Neural progenitor cell (in vitro differentiated cells): Measurements from ENCODE around the gene COPB1. TPM values are rescaled to one million over a fixed set of nuclear protein-coding genes. Genes with fewer than 3 reads are reported as not detected.
A peak's percentile ranks its signal among the peaks of the same experiment; 100 is the strongest.

Experiments used
- DNase-seq: peaks from one replicate; pipeline ENCODE4 v3.0.0-alpha.2; 2016; ENCODE audit warnings: low spot score
- H2AFZ ChIP-seq: fragments of 200-600 bp; sonication (generic); replicated peaks from 2 replicates; pipeline ENCODE4 v1.6.1; 2016; ENCODE audit warnings: antibody characterized with exemption
- H3F3A ChIP-seq: fragments of 200-600 bp; sonication (generic); 2 replicates; pipeline ENCODE4 v1.6.1; 2016; ENCODE audit warnings: antibody characterized with exemption, low read depth
- H3K27ac ChIP-seq: fragments of 200-600 bp; sonication (generic); 2 replicates; pipeline ENCODE4 v1.5.1; 2016; ENCODE audit warnings: mild to moderate bottlenecking
- H3K27me3 ChIP-seq: fragments of 200-600 bp; sonication (generic); 2 replicates; pipeline ENCODE4 v1.6.1; 2016; ENCODE audit warnings: mild to moderate bottlenecking, moderate library complexity
- H3K36me3 ChIP-seq: fragments of 200-600 bp; sonication (generic); 2 replicates; pipeline ENCODE4 v1.5.1; 2016
- H3K4me1 ChIP-seq: fragments of 200-600 bp; sonication (generic); 2 replicates; pipeline ENCODE4 v1.6.1; 2016; ENCODE audit warnings: mixed run types
- H3K4me2 ChIP-seq: fragments of 200-600 bp; sonication (generic); 2 replicates; pipeline ENCODE4 v1.6.1; 2016
- H3K4me3 ChIP-seq: fragments of 200-600 bp; sonication (generic); 2 replicates; pipeline ENCODE4 v1.5.1; 2016
- H3K79me2 ChIP-seq: fragments of 200-600 bp; sonication (generic); 2 replicates; pipeline ENCODE4 v1.6.1; 2016; ENCODE audit warnings: low read depth
- H3K9ac ChIP-seq: fragments of 200-600 bp; sonication (generic); 2 replicates; pipeline ENCODE4 v1.6.1; 2016
- H3K9me3 ChIP-seq: fragments of 200-600 bp; sonication (generic); 2 replicates; pipeline ENCODE4 v1.5.1; 2016; ENCODE audit warnings: low read depth
- H4K20me1 ChIP-seq: fragments of 200-600 bp; sonication (generic); 2 replicates; pipeline ENCODE4 v1.6.1; 2016; ENCODE audit warnings: low read depth
- H3K27ac Mint-ChIP-seq: 3 replicates; pipeline ENCODE4 v1.8.0; 2021; ENCODE audit warnings: mixed read lengths
- H3K27me3 Mint-ChIP-seq: 2 replicates; pipeline ENCODE4 v1.8.0; 2022; ENCODE audit warnings: low read depth, mild to moderate bottlenecking, inconsistent platforms, moderate library complexity, mixed read lengths; ENCODE audit not compliant: insufficient read depth
- H3K36me3 Mint-ChIP-seq: 3 replicates; pipeline ENCODE4 v1.8.0; 2021; ENCODE audit warnings: mixed read lengths
- H3K4me1 Mint-ChIP-seq: 3 replicates; pipeline ENCODE4 v1.8.0; 2021; ENCODE audit warnings: mixed read lengths
- H3K4me3 Mint-ChIP-seq: 3 replicates; pipeline ENCODE4 v1.8.0; 2021; ENCODE audit warnings: mild to moderate bottlenecking, moderate library complexity, mixed read lengths
- H3K9me3 Mint-ChIP-seq: 3 replicates; pipeline ENCODE4 v1.8.0; 2020; ENCODE audit warnings: mixed read lengths
- EZH2 ChIP-seq: fragments of 200-600 bp; sonication (generic); IDR thresholded peaks from 2 replicates; pipeline ENCODE4 v1.6.1; 2017; ENCODE audit warnings: antibody characterized with exemption, mild to moderate bottlenecking, moderate library complexity
- EZH2phosphoT487 ChIP-seq: fragments of 200-600 bp; sonication (generic); IDR thresholded peaks from 2 replicates; pipeline ENCODE4 v1.6.1; 2017; ENCODE audit warnings: antibody characterized with exemption
- total RNA-seq: library from RNA; depleted of rRNA; stranded (reverse); fragments of >200 nt; gene quantifications from 2 replicates; pipeline ENCODE4 v1.2.3, GENCODE V29; 2015; ENCODE audit warnings: low replicate concordance
- TF ChIP-seq, protein P1 (sequence below): fragments of 200-600 bp; sonication (generic); IDR thresholded peaks from 2 replicates; pipeline ENCODE4 v1.5.1; 2017; ENCODE audit warnings: antibody characterized with exemption, mild to moderate bottlenecking

The COPB1 gene
- total RNA-seq, 1 donor from 2014 or later: 212 TPM

DNA sequence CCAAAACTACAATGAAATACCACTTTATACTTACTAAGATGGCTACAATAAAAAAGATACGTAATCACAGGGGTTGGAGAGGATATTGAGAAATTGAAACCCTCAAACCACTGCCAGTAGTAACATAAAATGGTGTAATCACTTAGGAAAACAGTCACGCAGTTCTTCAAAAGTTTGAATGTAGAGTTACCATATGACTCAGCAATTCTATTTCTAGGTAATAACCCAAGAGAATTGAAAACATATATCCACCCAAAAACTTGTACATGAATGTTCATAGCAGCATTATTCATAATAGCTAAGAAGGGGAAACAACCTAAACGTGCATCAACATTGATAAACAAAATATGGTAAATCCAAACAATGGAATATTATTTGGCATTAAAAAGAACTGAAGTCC, 45.0 kb upstream of the COPB1 start:
- Histone ChIP-seq H3F3A (no peaks in the 10 kb centered on the region), H3K27me3 (no peaks in the 10 kb centered on the region), H3K9me3 (no peaks in the 10 kb centered on the region), H4K20me1 (no peaks in the 10 kb centered on the region), H3K4me3 (no peak overlapping the region), H2AFZ (no peak overlapping the region), H3K36me3 (no peaks in the 10 kb centered on the region), H3K27ac (no peak overlapping the region), H3K79me2 (no peaks in the 10 kb centered on the region), H3K4me2 (no peak overlapping the region), H3K9ac (no peak overlapping the region), H3K4me1 (peaks cover 12% of the 10 kb centered on the region)
- Mint-ChIP-seq H3K9me3 (no peaks in the 10 kb centered on the region), H3K36me3 (no peaks in the 10 kb centered on the region), H3K27me3 (peaks cover 2% of the 10 kb centered on the region), H3K4me1 (peaks cover 20% of the 10 kb centered on the region), H3K27ac (no peak overlapping the region), H3K4me3 (no peak overlapping the region)
- DNase-seq: no peak
- TF ChIP-seq, protein P1, sequence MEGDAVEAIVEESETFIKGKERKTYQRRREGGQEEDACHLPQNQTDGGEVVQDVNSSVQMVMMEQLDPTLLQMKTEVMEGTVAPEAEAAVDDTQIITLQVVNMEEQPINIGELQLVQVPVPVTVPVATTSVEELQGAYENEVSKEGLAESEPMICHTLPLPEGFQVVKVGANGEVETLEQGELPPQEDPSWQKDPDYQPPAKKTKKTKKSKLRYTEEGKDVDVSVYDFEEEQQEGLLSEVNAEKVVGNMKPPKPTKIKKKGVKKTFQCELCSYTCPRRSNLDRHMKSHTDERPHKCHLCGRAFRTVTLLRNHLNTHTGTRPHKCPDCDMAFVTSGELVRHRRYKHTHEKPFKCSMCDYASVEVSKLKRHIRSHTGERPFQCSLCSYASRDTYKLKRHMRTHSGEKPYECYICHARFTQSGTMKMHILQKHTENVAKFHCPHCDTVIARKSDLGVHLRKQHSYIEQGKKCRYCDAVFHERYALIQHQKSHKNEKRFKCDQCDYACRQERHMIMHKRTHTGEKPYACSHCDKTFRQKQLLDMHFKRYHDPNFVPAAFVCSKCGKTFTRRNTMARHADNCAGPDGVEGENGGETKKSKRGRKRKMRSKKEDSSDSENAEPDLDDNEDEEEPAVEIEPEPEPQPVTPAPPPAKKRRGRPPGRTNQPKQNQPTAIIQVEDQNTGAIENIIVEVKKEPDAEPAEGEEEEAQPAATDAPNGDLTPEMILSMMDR: no peak
- no peak for TF ChIP-seq EZH2phosphoT487
- no peak for TF ChIP-seq EZH2

- H3K4me2 ChIP-seq: no peak overlapping the region
- H3K4me1 ChIP-seq: peaks cover 12% of the 10 kb centered on the region
- no peak overlapping the region for H3K9ac ChIP-seq
- no peaks in the 10 kb centered on the region for H3K9me3 ChIP-seq
- Mint-ChIP-seq H3K36me3 (no peaks in the 10 kb centered on the region), H3K4me1 (peaks cover 20% of the 10 kb centered on the region), H3K27ac (no peak overlapping the region), H3K9me3 (no peaks in the 10 kb centered on the region), H3K4me3 (no peak overlapping the region), H3K27me3 (peaks cover 5% of the 10 kb centered on the region)
- DNase-seq: no peak
- TF ChIP-seq, protein P1: no peak
- TF ChIP-seq EZH2 (no peak), EZH2phosphoT487 (no peak)
- H3K27me3 ChIP-seq: no peaks in the 10 kb centered on the region
- H2AFZ ChIP-seq: no peak overlapping the region
- H3K4me3 ChIP-seq: no peak overlapping the region
- H3K27ac ChIP-seq: no peak overlapping the region
- no peaks in the 10 kb centered on the region for H3K36me3 ChIP-seq
- H4K20me1 ChIP-seq: no peaks in the 10 kb centered on the region
- no peaks in the 10 kb centered on the region for H3F3A ChIP-seq
- no peaks in the 10 kb centered on the region for H3K79me2 ChIP-seq
Observed at GRCh38 chr11:14543260-14543659, 43.6 kb upstream of the COPB1 start.

GRCh38 chr11:14542324-14542723, 42.7 kb upstream of the COPB1 start:
- Histone ChIP-seq H3K9me3 (no peaks in the 10 kb centered on the region), H3K36me3 (no peaks in the 10 kb centered on the region), H3K27me3 (no peaks in the 10 kb centered on the region), H4K20me1 (no peaks in the 10 kb centered on the region), H3K4me1 (peaks cover 12% of the 10 kb centered on the region), H3F3A (no peaks in the 10 kb centered on the region), H3K4me3 (no peak overlapping the region), H3K79me2 (no peaks in the 10 kb centered on the region), H3K27ac (no peak overlapping the region), H3K4me2 (peak overlapping the region; percentile 25), H3K9ac (no peak overlapping the region), H2AFZ (no peak overlapping the region)
- no peak for DNase-seq
- no peak overlapping the region for H3K27ac Mint-ChIP-seq
- H3K9me3 Mint-ChIP-seq: no peaks in the 10 kb centered on the region
- TF ChIP-seq, protein P1: no peak
- TF ChIP-seq EZH2phosphoT487: no peak
- no peak for TF ChIP-seq EZH2
- peaks cover 20% of the 10 kb centered on the region for H3K4me1 Mint-ChIP-seq
- H3K4me3 Mint-ChIP-seq: no peak overlapping the region
- H3K36me3 Mint-ChIP-seq: no peaks in the 10 kb centered on the region
- H3K27me3 Mint-ChIP-seq: peaks cover 5% of the 10 kb centered on the region
